ENCODE data around the gene RIPPLY3. TPM values are rescaled to one million over a fixed set of nuclear protein-coding genes. Genes with fewer than 3 reads are reported as not detected.
"Not testable (repeated sequence)": the region's sequence is repeated elsewhere in the genome, so short reads cannot be mapped to it uniquely, and the experiment has no call there.

Gene RIPPLY3
- total RNA-seq, 1 donor from 2014 or later: 3.7 TPM

- no peak for DNase-seq (ENCODE audit: extremely low spot score, unreplicated experiment)
- H3K27me3 Mint-ChIP-seq: peaks cover 10% of the 10 kb centered on the region
- peaks cover 4% of the 10 kb centered on the region for H3K4me1 Mint-ChIP-seq (ENCODE audit: unreplicated experiment)
- no peak overlapping the region for H3K27ac Mint-ChIP-seq
- no peaks in the 10 kb centered on the region for H3K36me3 Mint-ChIP-seq
- peak overlapping the region; percentile 55 for H3K4me3 Mint-ChIP-seq
- H3K9me3 Mint-ChIP-seq: no peaks in the 10 kb centered on the region
- TF ChIP-seq CTCF (conservative IDR thresholded peaks at IDR 0.05): no peak
Measured at GRCh38 chr21:36994501-36995158, 11.9 kb upstream of the RIPPLY3 start.

- not testable (repeated sequence) for H3K4me1 Mint-ChIP-seq (ENCODE audit: unreplicated experiment); H3K9me3 Mint-ChIP-seq; H3K27me3 Mint-ChIP-seq; DNase-seq (ENCODE audit: extremely low spot score, unreplicated experiment); H3K36me3 Mint-ChIP-seq; H3K4me3 Mint-ChIP-seq; H3K27ac Mint-ChIP-seq
Measured at GRCh38 chr21:36995285-36995684, 11.2 kb upstream of the RIPPLY3 start.

- Mint-ChIP-seq H3K27me3 (peaks cover 16% of the 10 kb centered on the region), H3K27ac (no peak overlapping the region), H3K4me3 (no peak overlapping the region), H3K9me3 (no peaks in the 10 kb centered on the region), H3K4me1 (ENCODE audit: unreplicated experiment) (peaks cover 9% of the 10 kb centered on the region), H3K36me3 (no peaks in the 10 kb centered on the region)
- no peak for TF ChIP-seq CTCF (conservative IDR thresholded peaks at IDR 0.05)
- no peak for DNase-seq (ENCODE audit: extremely low spot score, unreplicated experiment)
Measured at GRCh38 chr21:36999131-36999898, 7.2 kb upstream of the RIPPLY3 start.

DNA sequence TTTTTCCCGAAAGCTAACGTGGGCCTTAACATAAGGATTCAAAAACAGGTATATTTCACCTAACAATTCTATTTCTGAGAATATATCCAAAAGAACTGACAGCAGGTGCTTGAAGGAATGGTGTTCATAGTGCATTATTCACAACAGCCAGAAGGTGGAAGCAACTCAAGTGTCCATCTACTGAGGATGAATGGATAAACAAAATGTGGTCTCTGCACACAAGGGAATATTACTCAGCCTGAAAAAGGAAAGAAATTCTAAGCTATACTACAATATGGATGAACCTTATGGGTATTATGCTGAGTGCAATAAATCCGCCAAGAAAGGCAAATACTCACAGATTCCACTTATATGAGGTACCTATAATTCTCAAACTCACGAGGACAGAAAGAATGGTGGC is 6.1 kb upstream of the RIPPLY3 start:
- peak; percentile 25 for TF ChIP-seq CTCF (conservative IDR thresholded peaks at IDR 0.05)
- H3K27ac Mint-ChIP-seq: no peak overlapping the region
- H3K36me3 Mint-ChIP-seq: no peaks in the 10 kb centered on the region
- no peaks in the 10 kb centered on the region for H3K9me3 Mint-ChIP-seq
- H3K4me3 Mint-ChIP-seq: no peak overlapping the region
- H3K4me1 Mint-ChIP-seq (ENCODE audit: unreplicated experiment): peaks cover 9% of the 10 kb centered on the region
- H3K27me3 Mint-ChIP-seq: peaks cover 19% of the 10 kb centered on the region
- no peak for DNase-seq (ENCODE audit: extremely low spot score, unreplicated experiment)

DNA sequence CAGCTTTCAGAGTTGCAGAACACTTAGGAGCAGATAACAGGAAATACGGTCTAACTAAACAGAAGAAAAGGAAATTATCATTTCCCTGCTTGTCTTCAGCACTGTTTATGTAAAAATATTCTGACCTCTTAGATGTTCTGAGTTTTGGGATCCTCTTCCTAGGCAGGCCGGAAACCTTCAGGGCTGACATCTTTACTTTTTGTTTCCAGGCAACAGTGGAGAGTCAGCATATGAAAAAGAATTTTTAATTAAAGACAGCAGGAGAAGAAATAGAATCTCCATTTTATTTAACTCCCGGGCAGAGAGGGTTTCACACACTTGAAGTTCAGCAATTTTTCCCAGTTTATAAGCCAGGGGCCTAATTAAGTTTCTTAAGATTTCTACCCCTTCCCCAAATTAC is 5.1 kb upstream of the RIPPLY3 start:
- TF ChIP-seq CTCF (conservative IDR thresholded peaks at IDR 0.05): no peak
- H3K36me3 Mint-ChIP-seq: no peaks in the 10 kb centered on the region
- no peak overlapping the region for H3K4me3 Mint-ChIP-seq
- DNase-seq (ENCODE audit: extremely low spot score, unreplicated experiment): no peak
- H3K27me3 Mint-ChIP-seq: peaks cover 19% of the 10 kb centered on the region
- H3K9me3 Mint-ChIP-seq: no peaks in the 10 kb centered on the region
- H3K27ac Mint-ChIP-seq: no peak overlapping the region
- peaks cover 9% of the 10 kb centered on the region for H3K4me1 Mint-ChIP-seq (ENCODE audit: unreplicated experiment)

DNA sequence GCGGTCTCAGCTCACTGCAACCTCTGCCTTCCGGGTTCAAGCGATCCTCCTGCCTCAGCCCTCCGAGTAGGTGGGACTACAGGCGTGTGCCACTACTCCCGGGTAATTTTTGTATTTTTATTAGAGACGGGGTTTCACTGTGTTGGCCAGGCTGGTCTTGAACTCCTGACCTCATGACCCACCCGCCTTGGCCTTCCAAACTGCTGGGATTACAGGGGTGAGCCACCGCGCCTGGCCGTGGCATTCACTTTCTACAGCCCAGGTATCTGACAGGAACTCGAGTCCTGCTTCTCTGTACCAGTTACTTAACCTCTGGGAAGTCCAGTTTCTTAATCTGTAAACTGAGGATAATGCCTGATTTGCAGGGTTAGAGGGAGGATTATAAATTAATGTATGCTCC is 3.7 kb upstream of the RIPPLY3 start:
- H3K27me3 Mint-ChIP-seq: peaks cover 27% of the 10 kb centered on the region
- H3K4me3 Mint-ChIP-seq; H3K36me3 Mint-ChIP-seq; H3K9me3 Mint-ChIP-seq; DNase-seq (ENCODE audit: extremely low spot score, unreplicated experiment); H3K4me1 Mint-ChIP-seq (ENCODE audit: unreplicated experiment); H3K27ac Mint-ChIP-seq: not testable (repeated sequence)

DNA sequence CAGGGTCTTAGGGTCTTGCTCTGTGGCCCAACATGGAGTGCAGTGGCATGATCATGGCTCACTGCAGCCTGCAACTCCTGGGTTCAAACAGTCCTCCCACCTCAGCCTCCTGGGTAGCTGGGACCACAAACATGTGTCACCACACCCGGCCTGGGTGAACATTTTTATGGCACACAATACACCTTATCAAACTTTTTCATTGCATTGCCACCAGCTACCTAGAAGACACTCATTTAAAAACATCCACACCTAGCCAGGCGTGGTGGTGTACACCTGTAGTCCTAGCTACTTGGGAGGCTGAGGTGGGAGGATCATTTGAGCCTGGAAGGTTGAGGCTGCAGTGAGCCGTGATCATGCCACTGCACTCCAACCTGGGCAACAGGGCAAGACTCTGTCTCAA is 2.6 kb upstream of the RIPPLY3 start:
- H3K4me3 Mint-ChIP-seq; H3K9me3 Mint-ChIP-seq; H3K4me1 Mint-ChIP-seq (ENCODE audit: unreplicated experiment); DNase-seq (ENCODE audit: extremely low spot score, unreplicated experiment); H3K27ac Mint-ChIP-seq; H3K36me3 Mint-ChIP-seq: not testable (repeated sequence)
- H3K27me3 Mint-ChIP-seq: peaks cover 32% of the 10 kb centered on the region

All from type B pancreatic cell (in vitro differentiated cells).